DMS 273 (cell line): ENCODE results near the gene PUM2.
"Not testable (repeated sequence)": the region's sequence is repeated elsewhere in the genome, so short reads cannot be mapped to it uniquely, and the experiment has no call there.

Experiments used
- DNase-seq: peaks from one replicate; lab custom pipeline; 2025; ENCODE audit not compliant: unreplicated experiment; lab: John Stamatoyannopoulos, UW

PUM2 gene

GRCh38 chr2:20234597-20234996 lies 116.0 kb downstream of the PUM2 start:
- DNase-seq, result not testable (repeated sequence)

DNA sequence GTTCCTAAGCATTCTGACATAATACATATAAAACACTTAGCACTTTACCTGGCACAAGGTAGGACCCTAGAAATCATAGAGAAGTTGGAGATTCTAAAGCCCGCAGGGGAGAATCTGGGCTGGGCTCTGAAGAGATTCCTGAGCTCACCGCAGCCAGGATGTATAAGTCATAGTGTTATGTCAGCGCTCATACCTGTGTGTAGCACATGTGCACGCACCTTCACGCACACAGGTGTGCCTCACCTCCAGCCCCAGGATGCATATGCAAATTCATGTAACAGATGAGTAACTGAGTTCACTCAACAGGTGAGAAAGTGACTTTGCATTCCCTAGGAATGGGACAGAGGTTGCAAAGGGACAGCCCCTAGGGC lies 117.8 kb downstream of the PUM2 start:
- no peak for DNase-seq

DNA sequence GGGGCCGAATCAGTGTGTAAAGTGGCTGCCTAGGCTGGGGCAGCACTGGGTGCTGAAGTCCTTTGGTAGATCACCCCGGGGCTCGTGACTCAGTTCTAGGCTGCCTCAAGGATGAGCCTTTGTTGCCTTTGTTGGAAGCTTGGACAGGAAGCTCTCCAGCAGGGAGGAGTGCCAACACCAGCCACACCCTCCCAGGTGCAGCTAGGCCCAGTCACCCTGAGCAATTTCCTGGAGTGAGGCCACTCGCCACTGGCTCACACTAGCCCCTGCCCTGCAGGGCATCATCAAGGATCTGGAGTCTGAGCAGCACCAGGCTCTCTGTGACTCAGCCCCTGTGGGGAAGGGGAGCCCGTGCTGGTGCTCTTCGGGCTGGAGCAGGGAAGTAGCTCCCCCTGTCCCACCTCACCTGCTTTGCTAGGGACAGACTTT lies 119.0 kb downstream of the PUM2 start:
- no peak for DNase-seq

DNA sequence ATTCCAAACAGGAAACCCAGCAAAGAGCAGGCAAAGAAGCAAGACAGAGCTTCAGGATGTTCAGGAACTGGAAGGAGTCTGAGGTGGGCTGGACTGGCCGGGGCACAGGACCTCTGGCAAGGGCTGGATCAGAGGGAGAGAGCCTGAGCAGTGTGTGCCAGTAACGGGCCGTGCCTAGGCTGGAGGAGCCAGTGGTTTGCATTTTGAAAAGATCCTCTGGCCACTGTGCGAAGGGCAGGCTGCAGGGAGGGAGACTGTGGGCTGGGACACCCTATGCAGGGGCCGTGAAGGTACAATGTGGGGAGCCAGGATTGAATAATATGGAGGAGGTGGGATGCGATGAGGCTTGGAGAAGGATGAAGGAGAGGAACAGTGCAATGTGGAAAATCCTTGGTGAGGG lies 119.5 kb downstream of the PUM2 start:
- no peak for DNase-seq

DNA sequence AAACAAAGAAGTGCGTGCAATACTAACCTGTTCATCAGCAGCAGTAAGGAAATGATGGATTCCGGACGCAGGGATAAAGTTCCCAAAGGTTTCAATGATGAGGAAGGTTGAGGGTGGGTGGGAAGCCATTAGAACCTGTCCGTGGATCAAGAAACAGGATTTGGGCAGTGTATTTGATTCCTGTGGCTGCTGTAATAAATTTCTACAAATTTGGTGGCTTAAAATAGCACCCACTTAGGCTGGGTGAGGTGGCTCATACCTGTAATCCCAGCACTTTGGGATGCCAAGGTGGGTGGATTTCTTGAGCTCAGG lies 120.6 kb downstream of the PUM2 start:
- DNase-seq, result no peak

DNA sequence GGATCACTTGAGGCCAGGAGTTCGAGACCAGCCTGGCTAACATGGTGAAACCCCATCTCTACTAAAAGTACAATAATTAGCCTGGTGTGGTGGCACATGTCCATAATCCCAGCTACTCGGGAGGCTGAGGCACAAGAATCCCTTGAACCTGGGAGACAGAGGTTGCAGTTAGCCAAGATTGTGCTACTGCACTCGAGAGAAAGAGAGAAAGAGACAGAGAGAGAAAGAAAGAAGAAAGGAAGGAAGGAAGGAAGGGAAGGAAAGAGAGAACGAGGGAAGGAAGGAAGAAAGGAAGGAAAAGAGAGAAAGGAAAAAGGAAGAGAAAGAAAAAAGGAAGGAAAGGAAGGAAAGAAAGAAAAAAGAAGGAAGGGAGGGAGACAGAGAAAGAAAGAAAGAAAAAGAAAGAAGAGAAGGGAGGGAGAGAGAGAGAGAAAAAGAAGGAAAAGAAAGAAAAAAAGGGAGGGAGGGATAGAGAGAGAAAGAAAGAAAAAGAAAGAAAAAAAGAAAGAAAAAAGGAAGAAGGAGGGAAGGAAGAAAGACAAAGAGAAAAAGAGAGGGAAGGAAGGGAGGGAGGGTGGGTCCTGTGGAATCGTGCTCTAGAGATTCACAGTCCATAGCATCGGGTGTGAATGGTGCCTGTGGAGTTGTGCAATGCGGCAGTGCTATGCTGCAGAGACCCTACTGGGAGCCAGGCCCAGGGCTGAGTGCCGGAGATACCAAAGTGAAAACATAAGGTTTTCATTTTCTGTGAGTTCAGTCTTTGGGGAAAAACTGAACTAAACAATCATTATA lies 121.1 kb downstream of the PUM2 start:
- no peak for DNase-seq

DNA sequence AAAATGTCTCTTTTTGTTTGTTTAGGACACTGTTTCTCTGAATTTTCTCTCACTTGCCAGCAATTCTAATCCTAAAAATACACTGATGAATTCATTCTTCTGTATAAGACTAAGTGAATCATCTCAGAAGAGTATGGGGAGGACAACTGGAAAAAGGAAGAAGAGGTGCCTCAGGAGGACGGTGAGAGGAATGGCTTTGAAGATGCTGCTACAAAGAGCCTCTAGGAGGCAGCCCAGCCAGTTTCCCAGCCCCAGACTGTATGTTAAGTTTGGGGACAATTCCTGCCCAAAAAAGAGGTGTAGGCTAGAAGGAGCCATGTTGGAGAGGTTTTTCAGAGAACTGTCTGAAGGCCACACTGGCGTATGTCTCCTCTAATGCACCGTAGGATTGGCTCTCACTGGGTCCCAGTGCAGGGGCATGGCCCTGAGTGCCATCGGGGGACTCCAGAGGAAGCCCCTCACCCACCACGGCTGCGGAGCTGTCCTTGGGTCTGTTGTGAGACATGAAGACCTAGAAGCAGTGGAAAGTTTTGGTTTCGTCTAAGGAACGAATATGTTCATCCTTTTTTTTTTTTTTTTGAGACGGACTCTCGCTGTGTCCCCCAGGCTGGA lies 122.6 kb downstream of the PUM2 start:
- no peak for DNase-seq

GRCh38 chr2:20226152-20226545 lies 124.5 kb downstream of the PUM2 start:
- no peak for DNase-seq

DNA sequence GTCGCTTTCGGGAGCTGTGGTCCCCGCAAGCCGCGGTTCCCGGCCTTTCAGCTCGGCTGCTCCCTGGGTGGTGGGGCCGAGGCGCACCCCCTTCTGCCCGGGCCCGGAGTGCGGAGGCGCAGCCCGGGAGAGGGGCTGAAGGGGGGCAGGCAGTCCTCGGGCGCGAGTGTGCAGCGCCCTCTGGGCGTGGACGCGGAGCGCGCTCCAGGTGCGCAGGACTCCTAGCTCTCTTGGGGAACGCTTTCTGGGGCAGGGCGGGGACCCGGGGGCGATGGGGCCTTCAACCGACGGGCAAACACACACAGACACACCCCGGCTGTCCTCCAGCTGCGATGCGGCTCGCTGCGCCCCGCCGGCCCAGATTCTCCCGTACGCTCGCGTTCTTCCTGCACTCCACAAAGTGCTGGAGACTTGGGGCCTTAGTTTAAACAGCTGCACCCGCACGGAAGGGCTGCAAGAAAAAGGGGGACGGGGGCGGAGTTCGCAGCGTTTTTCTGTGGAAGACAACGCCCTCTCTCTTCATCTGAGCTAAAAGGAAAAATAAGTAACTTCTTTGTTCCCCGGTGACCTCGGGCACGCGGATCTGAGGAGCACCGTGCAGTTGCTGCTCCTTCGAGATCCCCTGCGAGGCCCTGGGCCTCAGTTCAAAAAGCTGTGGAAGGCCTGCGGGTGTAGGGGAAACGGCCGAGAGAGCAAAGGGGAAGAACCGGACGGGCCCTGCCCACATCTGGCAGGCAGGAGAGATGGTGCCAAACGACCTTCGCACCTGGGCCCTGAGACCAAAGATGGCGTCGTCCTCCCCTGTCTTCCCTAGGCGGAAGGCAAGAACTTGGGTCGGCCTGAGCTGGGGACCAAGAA lies 125.1 kb downstream of the PUM2 start:
- DNase-seq, result peak; percentile 86

DNA sequence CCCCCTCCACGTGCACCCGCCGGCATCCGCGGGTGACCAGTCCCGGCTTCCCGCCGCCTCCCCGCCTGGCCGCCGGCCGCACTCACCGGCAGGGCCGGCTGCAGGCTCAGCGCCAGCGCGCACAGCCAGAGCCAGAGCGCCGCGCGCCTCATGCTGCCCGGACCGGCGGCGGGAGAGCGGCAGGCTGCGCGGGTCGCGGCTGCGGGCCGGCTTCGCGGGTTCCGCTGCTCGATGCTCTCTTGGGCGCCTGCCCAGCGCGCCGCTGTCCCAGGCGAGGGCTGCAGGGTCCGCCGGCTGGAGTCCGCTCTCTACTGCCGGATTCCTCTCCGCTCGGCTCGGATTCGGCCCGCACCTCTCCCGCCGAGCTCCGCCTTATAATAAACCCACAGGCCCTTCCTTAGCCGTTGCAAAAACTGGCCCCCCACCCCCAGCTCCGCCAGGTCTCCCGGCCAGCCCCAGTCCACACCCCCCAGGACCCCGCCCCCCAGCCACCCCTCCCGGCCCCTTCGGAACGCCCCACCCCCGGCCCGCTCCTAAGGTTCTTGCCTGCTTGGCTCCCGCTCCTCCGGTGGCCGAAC lies 125.8 kb downstream of the PUM2 start, which contains the start of gene SDC1:
TSS of gene SDC1 (minus strand) at position 415 of the 578 bp plus-strand sequence. CDS start at position 152, 263 bp downstream.
- DNase-seq, result peak; percentile 86

DNA sequence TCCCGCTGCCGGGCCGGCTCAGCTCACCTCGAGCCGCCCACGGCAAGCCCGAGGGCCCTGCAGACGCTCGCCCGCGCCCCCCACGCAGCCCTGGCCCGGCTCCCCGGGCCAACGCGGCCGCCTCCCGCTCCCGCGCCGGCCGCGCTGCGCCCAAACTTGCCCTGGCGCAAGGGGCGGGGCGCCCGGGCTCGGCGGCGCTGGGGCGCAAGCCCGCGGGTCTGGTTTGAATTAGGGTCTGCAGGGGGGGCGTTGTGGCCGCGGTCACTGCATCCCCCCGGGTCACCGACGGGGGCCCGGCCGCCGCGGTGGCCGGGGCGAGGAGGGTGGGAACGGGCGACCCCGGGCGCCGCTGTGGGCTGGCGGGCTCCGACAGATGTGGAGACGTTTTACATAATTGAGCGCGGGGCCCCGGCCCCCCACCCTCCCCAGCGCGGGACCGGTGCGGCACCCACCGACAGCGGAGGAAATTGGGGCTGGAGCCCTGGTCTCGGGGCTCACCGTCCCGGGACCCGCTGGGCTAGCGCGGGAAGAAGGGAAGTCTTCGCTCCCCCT lies 126.4 kb downstream of the PUM2 start:
- DNase-seq, result peak; percentile 84

GRCh38 chr2:20223407-20224163 lies 127.1 kb downstream of the PUM2 start:
- peak; percentile 86 for DNase-seq

DNA sequence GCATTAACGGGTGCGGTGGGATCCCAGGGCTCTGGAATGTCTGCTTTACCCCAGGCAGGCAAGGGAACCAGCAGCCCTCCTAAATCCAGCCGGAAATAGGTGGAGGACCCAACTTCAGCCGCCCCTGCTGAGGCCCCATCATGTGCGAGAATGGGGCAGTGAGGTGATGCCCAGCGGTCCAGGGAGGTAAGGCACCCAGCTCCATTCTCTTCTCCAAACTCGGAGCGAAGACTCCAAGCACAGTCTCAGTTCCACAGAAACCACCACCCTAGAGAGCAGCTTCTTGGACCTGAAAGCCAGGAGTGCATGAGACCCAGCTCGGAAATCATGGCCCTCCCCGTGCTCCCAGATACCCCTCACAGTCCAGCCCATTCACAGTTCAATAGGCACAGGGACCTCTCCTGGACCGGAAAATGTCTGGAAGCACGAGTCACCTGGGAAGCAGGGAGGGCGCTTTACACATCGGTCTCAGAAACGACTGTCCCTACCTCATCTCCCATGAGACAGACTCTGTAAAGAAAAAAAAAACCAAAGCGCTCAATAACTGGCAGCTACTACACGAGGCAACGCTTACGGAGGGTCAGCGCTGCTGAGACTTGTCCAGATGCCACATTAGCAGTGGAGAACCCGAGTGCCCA lies 127.8 kb downstream of the PUM2 start:
- DNase-seq, result peak; percentile 47

GRCh38 chr2:20222014-20222768 lies 128.5 kb downstream of the PUM2 start:
- DNase-seq, result no peak

DNA sequence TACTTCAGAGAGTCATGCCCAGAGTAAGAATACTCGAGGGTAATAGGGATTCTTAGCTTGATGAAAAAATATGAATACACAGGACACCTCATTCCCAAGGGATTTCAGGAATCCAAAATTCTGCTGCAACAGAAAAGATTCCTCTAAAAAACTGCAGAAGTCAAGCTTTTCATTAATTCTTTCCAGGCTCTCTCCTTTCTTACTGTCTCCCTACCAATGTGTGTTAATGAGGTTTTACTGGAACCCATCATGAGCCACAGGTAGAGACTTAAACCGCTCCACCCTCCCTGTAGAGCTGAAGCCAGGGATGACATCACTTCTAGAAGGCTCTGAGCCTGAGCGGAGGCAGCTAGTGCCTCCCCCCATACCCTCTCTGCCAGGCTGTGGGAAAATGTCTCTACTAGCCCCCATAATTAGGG lies 129.1 kb downstream of the PUM2 start:
- DNase-seq, result no peak

GRCh38 chr2:20220806-20221554 lies 129.7 kb downstream of the PUM2 start:
- DNase-seq, result no peak

DNA sequence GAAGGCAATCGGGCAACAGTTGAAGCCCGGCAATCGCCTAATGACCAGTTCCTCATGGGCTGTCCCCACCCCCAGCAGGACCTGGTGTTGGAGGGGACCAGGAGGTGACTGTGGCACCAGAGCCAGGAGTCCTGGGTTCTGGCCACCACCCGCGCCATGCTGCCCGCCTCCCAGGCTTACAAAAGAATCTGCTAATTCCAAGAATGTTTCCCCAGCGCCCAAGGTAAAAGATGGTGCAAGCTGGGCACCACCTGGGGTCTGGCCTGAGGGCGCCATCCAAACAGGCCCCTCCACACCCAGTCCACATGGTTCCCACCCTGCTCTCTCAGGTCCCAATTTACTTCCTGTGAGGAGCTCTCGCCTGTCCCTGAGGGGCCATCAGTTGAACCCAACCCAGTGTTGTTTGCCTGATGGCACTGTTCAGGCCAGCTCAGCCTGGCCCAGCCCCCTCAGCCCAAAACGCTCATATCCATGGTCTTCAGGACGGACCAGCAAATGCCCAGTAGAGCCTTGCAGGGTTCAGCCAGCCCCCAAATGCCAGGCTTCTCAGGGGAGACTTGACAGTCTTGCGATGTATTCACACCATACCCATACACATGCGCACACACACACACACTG lies 130.8 kb downstream of the PUM2 start:
- no peak for DNase-seq
